A549 treated with ZK216348 at 1 μM for 4 hours (cell line): ENCODE results near the gene GPRASP3. TPM values are rescaled to one million over a fixed set of nuclear protein-coding genes. Genes with fewer than 3 reads are reported as not detected.

ENCODE experiments used
- total RNA-seq: library from RNA; stranded (reverse); fragments of 200-300 nt; extraction: Qiagen RNA extraction; gene quantifications from 5 replicates; pipeline ENCODE4 v1.2.3, GENCODE V29; 2022; ENCODE audit warnings: low read depth

The GPRASP3 gene
- total RNA-seq, result 3.1 to 5.0 TPM (median 4.0 TPM) in 5 replicates

GRCh38 chrX:102720237-102721168, at the start of gene GPRASP3:
GPRASP3 (plus strand) TSS chrX:102720743; CDS start chrX:102748996, 28,253 bp downstream.

GRCh38 chrX:102712216-102712966, 8.2 kb upstream of the GPRASP3 start, which contains the start of gene GPRASP2:
GPRASP2 (plus strand) TSS chrX:102712448; CDS start chrX:102714870, 2,422 bp downstream.

Other genes starting within 250 kb of the GPRASP3 start
- not detected in 5 replicates for gene TCP11X2, start 248.9 kb upstream of the GPRASP3 start, total RNA-seq
- 0.61 to 0.85 TPM (median 0.62 TPM) in 3 of 5 replicates, not detected in the others for gene TMSB15A, start 204.0 kb upstream of the GPRASP3 start, total RNA-seq
- gene ARMCX5, start 121.2 kb upstream of the GPRASP3 start, total RNA-seq, result 8.8 to 11.5 TPM (median 10.9 TPM) in 5 replicates
- 0.22 to 0.42 TPM (median 0.34 TPM) in 5 replicates for gene GPRASP1, start 69.3 kb upstream of the GPRASP3 start, total RNA-seq
- 4.2 to 7.6 TPM (median 6.2 TPM) in 5 replicates for gene GPRASP2, start 8.3 kb upstream of the GPRASP3 start, total RNA-seq
- 0.21 to 0.27 TPM in 2 of 5 replicates, not detected in the others for gene RAB40AL, start 216.5 kb downstream of the GPRASP3 start, total RNA-seq